GM21447 (cell line): Measurements from ENCODE around the gene RPL38.

Source experiments
- ATAC-seq: cut with Tn5 transposase; IDR thresholded peaks from one replicate; pipeline ENCODE4 v1.9.1; 2021; ENCODE audit not compliant: unreplicated experiment

RPL38 gene

DNA sequence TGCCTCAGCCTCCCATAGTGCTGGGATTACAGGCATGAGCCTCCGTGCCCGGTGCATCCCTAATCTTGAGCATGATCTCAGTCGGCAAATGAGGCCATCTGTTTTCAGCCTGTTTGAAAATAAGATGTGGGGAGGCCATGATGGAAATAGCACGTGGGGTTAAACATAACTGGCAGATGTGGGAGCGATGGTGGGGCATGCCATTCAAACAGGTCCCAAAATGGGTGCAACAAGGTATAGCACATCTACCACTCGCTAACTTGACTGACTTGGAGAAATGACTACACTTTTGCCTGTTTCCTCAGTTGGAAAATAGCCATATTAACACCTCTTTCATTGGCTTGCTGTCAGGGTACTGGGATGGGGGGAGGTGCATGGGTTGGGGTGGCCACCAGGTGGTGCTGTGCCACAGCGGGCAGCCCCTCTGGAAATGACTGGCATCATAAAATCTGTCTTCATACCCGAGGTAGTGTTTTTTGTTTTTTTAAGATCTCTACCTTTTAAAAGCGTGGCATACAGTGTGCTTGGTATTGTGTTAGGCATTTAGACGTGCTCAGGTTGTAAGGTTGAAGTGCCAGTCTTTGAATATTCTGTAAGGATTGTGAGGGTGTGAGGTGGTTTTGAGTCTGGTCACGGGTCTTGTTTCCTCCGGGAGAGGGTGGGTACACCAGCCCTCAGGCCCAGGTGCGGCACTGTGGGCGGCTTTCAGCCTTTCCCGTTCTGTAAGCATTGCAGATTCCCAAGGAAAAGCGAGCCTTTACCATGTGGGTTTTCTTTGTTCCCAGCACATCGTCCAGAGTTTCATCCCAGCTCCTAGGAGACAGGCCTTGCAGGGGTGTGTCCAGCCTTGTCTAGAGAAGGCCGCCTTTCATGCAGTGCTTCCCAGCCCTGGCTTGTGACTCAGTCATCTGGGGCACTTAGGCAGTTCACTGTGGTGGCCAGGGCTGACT, 7.0 kb downstream of the RPL38 start:
- no peak for ATAC-seq

- no peak for ATAC-seq
These were observed 7.8 kb downstream of the RPL38 start for GRCh38 chr17:74211141-74211911.

DNA sequence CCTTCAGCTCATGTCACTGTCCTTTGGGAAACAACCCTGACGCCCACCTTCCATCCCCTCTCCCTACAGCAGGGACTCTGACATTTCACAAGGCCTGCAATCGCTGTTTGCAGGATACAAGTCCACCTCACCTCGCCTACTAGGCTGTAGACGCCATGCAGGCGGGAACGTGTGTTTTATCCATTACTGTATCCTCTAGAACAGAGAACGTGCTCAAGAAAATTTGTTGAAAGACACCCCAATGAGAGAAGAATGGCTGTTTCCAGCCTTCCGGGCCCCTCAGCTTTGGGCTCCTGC, 8.4 kb downstream of the RPL38 start:
- ATAC-seq = no peak

- ATAC-seq = peak; percentile 2
These were observed 8.9 kb downstream of the RPL38 start for GRCh38 chr17:74212209-74212912.

GRCh38 chr17:74212913-74213791, 9.7 kb downstream of the RPL38 start, which contains the start of gene TTYH2:
TTYH2 (plus strand) TSS chr17:74213571; CDS start chr17:74213588, 17 bp downstream.
- peak; percentile 60 for ATAC-seq

DNA sequence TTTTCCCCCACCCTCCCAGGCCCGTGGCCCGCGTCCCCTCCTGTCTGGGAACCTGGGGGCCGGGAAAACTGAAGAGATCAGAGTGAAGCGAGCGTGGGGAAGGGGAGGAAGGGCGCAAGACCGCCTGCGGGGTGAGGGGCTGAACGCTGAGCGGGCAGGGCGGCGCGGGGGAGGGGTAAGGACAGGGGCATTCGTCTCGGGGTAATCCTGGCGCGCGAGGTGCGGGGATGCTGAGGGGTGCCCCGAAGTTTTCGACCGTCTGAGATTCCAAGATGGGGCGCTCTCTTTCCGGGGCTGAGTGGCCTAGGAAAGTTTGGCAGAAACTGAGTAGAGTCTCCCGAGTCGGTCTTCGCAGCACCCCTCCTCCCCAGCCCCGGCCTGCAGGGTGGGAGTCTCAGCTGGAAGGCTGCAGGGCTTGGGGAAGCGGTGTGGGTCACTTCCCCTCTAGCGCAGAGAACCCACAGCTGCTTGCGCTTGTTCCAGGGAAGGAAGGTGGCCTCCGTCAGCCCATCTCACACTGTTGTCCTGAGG, 10.4 kb downstream of the RPL38 start:
- ATAC-seq = no peak

GRCh38 chr17:74214484-74215341, 11.2 kb downstream of the RPL38 start:
- ATAC-seq = no peak

DNA sequence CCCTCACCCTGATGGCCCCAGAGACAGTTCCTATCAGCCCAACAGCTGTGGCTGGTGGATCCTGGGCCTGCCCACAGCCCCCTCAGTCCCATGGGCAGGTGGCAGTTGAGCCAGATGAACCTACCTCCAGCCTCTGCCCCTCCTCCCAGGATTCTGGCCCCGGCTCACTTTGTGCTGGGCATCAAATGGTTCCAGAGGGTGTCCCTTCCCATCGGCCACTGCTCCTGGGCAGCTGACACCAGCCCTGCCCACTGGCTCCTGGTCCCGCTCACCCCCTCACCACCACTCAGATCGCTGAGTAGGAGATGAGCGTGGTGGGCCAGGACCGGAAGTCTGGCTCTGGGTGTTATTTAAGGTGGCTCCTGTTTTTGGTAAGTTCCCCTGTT, 11.9 kb downstream of the RPL38 start:
- no peak for ATAC-seq

DNA sequence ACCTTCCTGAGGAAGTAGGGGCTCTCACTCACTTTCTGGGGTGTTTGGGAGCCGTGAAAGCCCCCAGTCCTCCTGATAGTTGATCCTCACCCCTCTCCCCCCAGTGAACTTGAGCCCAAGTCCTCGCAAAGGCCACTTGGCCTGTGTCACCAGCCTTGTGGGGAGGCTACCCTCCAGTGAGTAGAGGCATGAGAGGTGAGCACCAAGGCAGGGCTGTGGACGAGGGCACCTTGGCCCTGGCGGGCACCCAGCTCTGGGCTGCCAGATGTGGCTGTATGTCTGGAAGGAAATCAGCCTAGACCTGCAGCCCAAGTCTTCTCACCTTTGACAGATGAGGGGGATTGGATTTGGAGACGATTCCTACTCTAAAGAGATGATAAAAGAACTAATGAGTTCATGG, 13.0 kb downstream of the RPL38 start:
- ATAC-seq = no peak

DNA sequence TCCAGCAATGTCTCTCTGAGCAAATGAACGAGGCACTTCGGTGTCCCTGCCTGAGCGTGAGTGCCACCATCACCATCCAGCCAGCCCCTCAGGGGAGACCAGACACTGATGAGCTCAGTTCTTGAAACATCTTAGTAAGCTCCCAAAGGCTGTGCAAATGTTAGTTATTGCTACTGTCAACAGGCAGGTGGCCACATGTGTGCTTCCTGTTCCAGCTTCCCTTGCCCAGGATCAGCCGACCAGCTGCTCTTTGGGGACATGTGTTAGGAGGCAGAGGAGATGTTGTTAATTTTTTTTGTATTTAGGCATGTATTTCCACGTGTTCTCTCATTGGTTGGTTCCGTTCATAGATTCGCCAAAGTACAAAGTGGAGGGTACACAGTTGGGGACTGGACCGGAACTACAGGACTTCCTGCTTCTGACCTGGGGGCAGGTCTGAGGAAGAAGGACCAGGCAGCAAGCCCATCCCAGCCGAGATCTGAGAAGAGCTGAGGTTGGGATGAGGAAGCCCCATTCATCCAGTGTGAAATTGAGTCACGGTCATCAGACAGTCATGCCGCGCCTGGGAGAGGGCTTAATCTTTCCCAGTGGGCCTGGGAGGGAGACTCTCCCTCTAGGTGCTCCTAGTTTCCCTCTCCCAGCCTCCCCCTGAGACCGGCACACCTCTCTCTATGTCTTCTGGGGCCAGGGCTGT, 13.7 kb downstream of the RPL38 start:
- ATAC-seq = no peak

DNA sequence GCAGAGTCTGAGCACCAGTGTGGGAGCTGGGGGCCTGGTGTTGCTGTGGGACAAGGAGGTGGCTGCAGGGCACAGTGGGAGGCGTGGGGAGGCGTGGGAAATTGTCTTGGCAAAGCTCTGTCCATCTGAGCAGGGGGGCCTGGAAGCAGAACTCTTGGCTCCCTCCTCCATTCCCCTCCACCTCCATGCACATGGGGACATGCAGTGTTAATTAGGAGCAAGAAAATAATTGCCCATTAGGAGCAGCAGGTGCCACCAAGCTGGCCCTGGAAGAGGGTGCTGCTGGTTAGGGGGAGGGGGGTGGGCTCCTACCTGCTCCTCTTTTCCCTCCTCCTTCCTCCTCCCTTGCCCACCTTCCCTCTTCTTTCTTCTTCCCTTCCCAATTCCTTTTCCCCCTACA, 14.4 kb downstream of the RPL38 start:
- ATAC-seq = no peak

DNA sequence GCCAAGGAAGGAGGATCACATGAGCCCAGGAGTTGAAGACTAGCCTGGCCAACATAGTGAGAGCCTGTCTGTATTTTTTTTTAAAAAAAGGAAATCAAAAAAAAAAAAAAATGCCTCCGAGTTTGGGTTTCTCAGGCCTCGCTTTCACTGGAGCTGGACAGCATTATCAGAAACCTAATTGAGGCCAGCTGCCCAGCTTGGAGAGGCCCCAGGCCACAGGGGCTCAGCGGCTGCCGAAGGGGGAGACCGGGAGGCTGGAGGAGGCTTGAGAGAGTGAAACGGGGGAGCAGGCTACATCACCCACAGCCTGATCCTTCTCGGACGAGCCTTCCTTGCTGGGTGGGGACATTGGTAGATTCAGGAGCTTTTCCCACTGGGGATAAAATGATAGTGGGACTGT, 15.0 kb downstream of the RPL38 start:
- ATAC-seq = no peak

DNA sequence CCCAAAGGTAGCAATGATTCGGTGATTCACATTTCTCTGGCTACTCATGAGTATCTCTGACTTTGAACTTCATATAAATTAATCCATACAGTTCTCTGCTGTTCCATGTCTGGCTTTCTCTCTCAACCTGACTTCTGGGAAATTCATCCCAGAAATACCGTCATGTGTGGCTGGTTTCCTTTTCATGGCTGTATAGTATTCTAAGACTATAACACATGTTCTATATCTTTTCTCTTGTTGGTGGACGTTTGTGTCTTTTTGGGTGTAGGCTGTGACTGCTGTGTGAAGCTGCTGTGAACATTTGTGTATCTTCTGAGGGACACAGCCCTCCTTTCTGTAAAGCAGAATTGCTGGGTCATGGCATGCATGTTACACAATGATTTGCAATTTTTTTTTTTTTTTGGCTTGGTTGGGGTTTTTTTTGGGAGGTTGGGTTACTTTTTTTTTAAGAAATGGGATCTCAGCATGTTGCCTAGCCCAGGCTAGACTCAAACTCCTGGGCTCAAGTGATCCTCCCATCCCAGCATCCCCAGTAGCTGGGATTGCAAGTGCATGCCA, 16.2 kb downstream of the RPL38 start:
- no peak for ATAC-seq

GRCh38 chr17:74220219-74220618, 16.7 kb downstream of the RPL38 start:
- ATAC-seq = no peak

- ATAC-seq = no peak
These were observed 17.7 kb downstream of the RPL38 start for GRCh38 chr17:74220946-74221818.

DNA sequence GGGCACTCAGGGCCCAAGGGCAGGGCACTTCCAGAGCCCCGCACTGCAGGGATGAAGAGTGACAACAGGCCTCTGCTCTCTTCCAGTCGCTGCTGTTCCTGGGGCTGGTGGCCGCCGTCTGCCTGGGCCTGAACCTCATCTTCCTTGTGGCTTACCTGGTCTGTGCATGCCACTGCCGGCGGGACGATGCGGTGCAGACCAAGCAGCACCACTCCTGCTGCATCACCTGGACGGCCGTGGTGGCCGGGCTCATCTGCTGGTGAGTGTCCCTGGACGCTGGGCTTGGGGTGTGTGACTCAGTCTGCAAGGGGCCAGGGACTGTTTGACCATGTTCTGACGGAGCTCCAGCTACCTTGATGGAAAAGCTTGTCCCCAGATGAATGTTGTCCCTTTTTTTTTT, 18.9 kb downstream of the RPL38 start:
- ATAC-seq = no peak

GRCh38 chr17:74223901-74224300, 20.4 kb downstream of the RPL38 start:
- no peak for ATAC-seq
